Activated CD4-positive, alpha-beta T cell treated with anti-CD3 and anti-CD28 coated beads, Interleukin-2, amount 50 U/mL, for 16 hours (primary cell): ENCODE results near the gene MYDGF.
A peak's percentile ranks its signal among the peaks of the same experiment; 100 is the strongest.

Experiments
- DNase-seq: peaks from one replicate; pipeline ENCODE4 v3.0.0-alpha.2; 2020

MYDGF gene

DNA sequence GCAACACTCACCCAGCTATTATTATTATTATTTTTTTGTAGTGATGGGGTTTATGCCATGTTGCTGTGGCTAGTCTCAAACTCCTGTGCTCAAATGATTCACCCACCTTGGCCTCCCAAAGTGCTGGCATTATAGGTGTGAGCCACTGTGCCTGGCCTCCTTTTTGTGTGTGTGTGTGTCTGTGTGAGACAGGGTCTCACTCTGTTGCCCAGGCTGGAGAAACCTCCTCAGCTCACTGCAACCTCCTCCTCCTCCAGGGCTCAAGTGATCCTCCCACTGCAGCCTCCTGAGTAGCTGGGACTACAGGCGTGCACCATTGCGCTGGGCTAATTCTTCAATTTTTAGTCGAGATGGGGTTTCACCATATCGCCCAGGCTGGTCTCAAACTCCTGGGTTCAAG, 3.6 kb upstream of the MYDGF start:
- DNase-seq = no peak

DNA sequence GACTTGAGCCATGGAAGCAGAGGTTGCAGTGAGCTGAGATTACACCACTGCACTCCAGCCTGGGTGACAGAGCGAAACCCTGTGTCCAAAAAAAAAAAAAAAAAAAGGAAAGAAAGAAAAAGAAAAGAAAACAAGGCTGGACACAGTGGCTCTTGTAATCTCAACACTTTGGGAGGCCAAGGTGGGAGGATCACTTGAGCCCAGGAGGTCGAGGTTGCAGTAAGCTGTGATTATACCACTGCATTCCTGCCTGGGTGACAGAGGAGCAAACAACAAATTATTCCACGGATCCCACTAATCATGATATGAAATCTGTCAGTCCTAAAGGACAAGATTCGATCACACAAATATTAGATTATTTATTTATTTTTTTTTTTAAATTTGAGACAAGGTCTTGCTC, 3.1 kb upstream of the MYDGF start:
- DNase-seq = no peak

DNA sequence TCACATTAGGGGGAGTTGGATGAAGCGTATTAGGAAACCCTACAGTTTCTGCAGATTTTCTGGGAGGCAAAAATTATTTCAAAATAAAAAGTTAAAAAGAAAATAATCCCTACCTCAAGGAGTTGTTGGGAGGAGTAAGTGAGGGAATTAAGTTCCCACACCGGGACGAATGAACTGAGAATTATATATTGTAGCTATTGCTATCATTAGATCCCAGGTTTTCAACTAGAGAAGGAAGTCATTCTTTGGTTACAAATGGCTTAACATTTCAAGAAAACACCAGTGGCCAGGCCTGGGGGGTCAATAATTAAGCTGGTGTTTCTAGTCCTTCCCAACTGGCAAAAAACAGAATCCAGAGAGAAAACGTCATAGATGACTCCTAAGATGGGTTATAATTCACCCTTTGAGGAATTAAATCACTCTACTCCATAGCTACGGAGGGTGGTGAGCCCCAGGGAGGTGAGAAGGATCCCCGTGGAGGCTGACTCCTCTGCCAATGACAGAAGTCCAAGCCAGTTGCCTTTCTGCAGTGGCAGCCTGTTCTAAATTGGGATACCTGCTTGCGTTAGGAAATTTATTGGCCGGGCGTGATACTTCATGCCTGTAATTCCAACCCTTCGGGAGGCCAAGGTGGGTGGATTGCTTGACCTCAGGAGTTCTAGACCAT, 1.2 kb upstream of the MYDGF start:
- no peak for DNase-seq

DNA sequence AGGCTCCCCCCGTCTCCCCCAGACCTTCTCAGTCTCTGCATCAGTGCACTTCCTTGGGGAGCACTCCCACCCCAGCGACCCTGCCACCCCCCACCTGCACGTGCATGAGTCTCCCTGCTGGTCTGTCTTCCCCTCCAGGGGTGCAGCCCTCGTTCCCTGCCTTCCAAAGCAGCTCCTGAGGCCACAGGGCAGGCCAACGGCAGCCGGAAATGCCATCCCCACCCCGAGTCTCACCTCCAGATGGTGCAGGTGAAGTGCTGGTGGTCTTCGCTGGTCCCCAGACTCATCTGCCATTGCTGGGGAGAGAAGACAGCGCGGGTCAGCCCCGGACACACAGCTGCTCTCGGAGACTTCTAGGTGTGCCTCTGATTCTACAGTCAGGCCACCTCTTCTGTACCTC, 5.5 kb downstream of the MYDGF start:
- DNase-seq = no peak

DNA sequence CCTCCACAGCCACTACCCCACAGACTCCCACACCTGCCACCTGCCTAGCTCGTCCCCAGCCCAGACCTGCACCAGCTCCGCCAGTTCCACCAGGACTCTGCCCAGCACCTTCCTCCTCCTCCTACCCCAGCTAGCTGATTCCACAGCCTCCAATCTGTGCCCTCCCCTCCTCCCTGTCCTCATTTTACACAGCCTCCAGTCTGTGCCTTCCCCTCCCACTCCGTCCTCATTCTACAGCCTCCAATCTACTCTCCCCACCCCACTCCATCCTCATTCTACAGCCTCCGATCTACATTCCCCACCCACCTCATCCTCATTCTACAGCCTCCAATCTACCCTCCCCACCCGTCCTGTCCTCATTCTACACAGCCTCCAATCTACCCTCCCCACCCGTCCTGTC, 7.3 kb downstream of the MYDGF start:
- no peak for DNase-seq

DNA sequence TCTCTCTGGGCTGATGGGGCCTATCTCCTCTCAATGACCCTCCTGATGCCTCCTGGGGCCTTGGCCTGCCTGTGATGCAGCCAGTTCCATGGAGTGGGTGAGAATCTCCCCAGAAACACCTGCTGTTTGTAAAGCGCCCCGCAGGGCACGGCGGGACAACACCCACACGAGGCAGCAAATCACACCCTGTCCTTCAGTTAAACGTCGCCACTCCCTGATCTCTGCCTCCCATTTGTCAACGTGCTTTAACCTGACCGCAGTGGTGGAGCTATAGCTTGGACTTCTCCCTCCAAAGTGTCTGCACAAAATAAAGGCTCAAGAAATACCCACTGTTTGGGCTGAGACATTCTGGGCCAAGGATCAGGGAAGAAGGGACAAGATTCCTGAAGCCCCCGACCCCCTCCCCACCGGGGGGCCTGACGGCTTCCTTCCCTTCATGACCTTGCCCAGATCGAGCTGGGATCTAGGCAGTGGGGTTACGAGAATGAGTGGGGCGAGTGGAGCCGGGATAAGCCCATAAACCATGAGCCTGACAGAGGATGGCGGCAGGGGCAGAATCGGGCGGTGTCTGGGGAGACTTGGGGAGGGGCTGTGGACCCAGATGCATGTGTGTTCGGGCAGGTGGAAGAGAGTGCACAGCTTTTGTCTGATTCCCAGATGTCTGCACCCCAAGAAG, 8.0 kb downstream of the MYDGF start:
- DNase-seq = no peak

DNA sequence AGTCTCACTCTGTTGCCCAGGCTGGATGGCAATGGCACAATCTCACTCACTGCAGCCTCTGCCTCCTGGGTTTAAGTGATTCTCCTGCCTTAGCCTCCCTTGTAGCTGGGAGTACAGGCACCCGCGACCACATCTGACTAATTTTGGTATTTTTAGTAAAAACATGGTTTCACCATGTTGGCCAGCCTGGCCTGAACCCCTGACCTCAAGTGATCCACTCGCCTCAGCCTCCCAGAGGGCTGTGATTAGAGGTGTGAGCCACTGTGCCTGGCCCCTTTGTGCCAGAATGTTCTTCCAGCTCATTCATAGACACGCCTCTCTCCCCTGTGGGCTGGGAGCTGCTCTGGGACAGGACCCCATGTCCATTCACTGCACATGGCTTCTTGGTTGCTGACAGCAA, 9.1 kb downstream of the MYDGF start:
- peak; percentile 16 for DNase-seq

DNA sequence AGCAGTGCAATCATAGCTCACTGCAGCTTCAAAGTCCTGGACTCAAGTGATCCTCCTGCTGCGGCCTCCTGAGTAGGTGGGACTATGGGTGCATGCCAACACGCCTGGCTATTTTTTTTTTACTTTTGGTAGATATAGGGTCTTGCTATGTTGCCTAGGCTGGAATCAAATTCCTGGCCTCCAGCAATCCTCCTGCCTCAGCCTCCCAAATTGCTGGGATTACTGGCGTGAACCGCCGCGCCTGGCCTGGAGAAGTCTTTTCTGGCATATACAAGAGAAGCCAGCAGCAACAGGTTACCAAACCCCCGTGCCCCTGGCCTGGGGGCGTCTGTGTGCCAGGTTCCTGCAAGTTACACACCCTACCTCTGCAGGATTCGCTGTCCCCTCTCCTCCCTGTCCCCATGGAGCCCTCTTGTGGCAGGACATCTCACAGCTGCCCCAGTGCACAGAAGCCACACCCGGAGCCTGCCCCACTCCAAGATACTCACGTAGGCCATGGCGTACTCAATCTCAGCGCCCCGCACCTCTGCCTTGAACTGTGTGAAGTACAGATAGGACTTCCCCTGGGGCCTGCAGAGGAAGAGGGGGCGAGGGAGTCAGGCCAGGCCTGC, 9.9 kb downstream of the MYDGF start:
- DNase-seq = no peak

DNA sequence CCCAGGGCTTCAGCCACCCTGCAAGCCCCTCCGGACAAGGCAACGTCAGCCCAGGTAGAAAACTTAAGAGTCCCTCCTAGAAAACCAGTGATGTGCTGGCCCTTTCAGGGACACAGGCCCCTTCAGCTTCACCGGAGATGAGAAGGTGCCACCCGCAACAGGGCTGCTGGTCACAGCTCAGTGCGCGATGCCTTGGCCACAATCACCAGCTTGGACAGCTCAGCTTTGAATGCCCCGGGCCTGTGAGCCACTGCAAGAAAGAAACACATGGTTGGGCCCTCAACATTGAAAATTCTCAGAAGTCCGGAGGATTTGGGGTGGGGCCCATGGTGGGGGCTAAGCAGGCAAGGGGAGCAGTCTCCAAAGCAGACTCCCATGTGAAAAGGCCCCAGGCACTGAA, 12.3 kb downstream of the MYDGF start:
- DNase-seq = no peak

DNA sequence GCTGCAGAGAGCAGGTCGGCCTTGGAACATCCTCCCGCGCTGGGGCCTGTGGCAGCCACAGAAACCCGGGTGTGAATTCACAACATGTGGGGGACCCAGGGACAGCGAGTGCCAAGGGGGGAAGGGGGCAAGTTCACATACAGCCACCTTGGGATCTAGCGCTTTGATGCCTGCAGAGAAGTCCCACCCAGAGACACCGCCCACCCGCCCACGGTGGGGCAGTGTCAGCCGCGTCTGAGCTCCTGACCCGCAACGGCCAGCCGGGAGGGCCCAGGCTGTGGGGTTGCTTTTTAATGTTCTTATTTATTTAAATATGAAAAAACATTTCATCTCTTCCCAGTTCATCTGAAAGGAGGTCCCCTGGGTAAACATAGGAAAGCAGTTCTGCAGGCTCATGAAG, 12.9 kb downstream of the MYDGF start:
- DNase-seq = no peak

DNA sequence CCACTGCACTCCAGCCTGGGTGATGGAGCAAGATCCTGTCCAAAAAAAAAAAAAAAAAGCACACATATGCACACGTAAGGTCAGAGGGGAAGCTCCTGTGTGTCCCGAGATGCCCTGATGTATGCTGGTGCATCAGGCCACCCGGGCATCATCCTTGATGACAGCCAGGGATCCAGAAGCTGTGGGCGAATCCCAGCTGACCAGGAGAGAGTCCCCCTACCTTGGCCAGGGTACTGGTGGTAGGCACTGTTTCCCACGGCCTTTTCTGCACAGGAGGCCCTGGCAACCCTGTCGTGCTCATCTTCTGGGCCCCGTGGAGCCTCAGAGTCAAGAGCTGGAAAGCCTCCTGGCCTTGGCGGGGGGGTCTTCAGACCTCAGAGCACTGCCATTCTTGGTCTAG, 14.0 kb downstream of the MYDGF start:
- DNase-seq = no peak

DNA sequence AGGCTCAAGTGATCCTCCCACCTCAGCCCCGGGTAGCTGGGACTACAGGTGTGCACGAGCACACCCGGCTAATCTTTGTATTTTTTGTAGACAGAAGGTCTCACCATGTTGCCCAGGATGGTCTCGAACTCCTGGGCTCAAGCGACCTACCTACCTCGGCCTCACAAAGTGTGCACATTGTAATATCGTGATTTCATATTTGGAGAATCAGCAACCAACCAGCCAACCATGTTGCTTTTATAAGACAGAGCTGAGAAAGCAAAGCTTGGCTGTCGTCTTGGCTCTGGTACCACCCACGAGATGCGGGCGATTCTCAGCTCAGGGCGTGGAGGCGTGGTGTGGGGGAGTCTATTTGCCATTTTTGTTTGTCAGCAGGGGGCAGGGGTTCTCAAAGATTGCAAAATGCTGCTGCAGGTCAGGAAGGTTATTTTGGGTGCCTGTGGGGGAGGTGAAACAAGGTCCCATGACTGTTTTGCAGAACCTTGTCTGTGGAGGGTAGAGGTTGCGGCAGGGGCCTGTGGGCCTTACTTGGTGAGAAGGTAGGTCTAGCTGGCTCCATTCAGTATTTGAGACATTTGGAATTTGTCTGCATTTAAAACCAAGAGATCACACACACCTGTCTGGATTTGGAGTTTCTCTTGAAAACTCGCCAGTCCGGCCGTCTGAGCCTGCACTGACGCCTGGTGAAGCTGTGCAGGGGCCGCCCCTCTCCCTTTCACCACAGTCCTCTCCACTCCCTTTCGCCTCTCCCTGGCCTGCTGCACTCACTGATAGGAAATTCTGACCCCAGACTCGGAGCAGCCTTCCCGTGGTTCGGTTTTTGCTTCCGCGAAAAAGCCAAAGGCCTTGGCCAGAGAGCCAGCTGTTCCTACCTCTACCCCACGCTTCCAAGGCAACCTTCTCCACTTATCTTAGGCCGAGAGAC, 15.4 kb downstream of the MYDGF start:
- DNase-seq = no peak

DNA sequence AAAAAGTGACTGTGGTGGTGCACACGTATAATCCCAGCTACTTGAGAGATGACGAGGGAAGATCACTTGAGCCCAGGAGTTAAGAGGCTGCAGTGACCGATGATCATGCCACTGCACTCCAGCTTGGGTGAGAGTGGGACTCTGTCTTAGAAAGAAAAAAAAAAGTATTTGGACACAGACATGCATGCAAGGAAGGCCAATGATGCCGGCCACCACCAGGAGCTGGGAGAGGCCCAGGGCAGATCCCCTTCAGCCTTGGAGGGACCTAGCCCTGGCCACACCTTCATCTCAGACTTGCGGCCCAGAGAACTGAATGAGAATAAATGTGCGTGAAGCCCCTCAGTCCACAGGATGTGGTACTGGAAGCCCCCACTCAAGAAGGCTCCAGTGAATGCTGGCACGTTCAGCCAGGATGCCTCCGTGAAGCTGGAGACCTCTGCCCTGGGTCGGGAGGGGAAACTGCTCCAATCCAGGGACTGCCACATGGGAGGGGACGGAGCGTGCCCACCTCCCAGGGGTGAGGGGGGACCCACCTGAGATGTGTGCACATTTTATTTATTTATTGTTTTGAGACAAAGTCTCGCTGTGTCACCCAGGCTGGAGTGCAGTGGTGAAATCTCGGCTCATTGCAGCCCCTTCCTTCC, 16.2 kb downstream of the MYDGF start:
- DNase-seq = no peak

DNA sequence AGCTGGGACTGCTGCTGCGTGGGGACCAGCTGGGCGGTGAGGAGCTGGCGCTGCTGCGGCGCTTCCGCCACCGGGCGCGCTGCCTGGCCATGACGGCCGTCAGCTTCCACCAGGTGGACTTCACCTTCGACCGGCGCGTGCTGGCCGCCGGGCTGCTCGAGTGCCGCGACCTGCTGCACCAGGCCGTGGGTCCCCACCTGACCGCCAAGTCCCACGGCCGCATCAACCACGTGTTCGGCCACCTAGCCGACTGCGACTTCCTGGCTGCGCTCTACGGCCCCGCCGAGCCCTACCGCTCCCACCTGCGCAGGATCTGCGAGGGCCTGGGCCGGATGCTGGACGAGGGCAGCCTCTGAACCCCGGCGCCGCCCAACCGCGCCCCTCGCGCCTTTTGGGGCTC, 18.1 kb downstream of the MYDGF start:
- no peak for DNase-seq

DNA sequence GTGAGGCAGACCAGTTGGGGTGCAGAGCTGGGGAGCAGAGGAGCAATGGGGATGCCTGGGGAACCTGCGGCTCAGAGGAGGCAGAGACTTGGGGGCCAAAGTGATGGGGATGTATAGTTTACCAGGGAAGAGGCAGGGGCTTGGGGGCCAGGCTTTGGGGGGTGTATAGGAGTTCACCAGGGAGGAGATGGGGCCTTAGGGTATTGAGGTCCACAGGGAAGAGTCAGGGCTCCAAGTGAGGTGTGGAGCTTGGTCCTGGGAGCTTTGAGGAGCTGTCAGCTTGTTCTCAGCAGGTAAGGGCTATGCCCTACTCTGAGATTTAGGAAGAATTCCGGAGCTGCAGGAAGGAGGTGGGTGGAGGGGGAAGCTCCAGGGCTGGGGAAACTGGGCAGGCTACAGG, 20.0 kb downstream of the MYDGF start:
- DNase-seq = no peak

DNA sequence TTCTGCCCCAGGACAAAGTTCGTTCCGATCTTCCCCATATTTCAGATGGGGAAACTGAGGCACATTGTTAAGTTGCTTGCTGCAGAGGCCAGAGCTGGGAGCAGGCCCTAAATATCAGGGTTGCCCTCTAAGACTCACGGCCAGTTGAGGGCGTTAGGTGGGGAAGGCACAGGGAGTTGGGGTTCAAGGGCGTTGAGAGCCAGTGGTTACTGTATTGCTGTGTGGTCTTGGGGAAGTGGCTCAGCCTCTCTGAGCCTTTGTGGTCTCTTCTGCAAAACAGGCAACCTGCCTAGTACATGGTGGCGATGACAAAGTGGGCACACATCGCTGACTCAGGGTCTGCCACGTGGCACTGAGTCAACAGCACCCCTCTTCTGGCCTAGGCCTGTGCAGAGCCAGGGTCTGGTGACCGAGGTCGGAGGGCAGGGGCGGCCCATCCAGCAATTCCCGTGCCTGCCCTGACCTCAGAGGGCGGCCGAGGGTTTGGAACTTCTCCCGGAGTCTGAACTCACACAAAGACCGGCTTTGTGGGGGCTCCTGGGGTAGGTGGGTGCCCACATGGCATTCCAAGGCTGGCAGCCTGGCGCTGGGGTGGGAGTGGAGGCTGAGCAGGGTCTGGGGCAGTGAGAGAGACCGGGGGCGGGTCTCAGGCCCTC, 20.6 kb downstream of the MYDGF start:
- no peak for DNase-seq

DNA sequence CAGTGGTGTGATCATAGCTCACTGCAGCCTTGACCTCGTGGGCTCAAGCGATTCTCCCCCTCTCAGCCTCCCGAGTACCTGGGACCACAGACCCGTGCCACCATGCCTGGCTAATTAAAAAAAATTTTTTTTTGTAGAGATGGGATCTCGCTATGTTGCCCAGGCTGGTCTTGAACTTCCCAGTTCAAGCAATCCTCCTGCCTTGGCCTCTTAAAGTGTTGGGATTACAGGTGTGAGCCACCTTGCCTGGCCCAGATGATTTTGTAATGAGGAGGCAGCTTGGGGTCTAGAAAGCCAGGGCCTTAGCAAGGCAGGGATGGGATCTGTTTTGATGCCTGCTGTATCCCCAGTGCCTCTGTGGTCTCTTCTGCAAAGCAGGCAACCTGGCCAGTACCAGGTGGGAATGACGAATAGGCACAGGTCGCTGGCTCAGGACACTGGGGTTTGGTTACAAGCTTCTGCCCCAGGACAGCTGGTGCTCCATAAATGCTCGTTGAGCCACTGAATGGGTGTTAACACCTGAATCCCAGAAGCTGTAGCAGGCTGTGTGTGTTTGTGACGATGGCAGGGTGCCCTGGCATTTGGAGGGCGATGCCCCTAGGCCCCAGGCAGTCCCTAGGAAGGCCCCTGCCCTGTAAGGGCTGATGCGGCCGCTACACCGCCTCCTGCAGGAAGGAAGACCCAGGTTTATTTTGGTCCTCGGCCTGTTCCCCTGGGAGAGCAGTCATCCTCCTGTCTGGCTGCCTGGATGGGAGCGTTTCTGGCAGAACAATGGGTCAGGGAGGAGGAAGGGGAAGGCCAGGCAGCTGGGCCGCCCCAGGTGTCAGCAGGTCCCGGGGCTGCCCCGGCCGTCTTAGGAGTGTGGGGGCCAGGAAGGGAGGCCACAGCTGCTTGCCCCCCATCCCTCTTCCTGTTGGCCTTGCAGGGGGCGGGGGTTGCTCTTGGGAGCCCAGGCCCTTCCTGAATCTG, 22.2 kb downstream of the MYDGF start:
- no peak for DNase-seq

DNA sequence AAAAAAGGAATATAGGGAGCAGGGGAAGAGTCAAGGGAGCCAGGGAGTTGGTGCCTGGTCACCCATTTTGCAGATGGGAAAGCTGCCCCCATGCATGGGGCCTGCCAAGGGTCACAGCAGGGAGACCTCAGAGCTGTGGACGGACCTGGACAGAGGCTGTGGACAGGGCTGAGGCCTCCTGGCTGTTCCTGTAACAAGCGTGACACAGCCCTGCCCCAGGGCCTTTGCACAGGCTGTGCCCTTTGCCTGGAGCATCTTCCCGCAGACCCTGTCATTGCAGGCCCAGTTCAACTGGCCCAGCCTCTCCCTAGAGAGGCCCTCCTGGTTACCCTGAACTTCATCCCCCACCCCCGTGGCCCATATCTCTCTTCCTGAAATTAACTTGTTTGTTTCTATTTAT, 24.4 kb downstream of the MYDGF start:
- no peak for DNase-seq

DNA sequence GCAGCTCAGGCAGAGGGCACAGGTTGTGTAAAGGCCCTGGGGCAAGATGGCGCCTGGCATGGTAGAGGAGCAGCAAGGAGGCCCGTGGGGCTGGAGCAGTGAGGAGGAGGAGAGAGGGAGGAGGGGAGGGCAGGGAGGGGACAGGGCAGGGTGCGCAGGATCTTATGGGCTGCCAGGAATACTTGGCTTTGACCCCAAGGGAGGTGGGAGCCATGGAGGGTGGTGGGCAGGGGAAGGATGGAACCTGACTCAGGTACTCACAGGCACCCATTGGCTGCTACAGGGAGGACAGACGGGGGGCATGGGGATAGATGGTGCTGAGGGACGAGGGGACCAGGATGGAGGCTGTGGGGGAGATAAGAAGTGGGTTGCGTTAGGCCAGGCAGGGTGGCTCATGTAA, 27.5 kb downstream of the MYDGF start:
- DNase-seq = no peak

DNA sequence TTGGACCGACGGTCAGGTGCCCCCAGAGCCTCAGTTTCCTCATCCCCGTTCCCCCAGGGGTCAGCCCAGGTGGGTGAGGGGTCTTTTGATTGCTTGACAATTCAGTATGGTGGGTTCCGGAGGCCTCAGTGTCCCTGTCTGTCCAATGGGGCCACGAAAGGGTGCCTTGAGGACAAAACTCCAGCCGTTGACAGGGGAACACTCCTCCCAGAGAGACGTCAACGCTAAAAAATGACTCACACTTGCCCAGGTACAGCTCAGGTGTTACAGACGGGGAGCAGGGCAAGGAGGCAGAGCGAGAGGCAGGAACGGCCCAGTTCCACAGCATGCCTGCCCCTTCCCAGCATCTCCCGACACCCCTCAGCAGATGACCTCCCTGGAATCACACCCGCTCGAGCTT, 29.0 kb downstream of the MYDGF start:
- no peak for DNase-seq
